22Rv1 (cell line): Measurements from ENCODE around the gene ADAMTSL2.

Experiments used
- CTCF ChIP-seq: fragments of 450-650 bp; IDR thresholded peaks from 2 replicates; pipeline ENCODE4 v1.5.1; 2017; ENCODE audit warnings: mild to moderate bottlenecking
- ZFX ChIP-seq: fragments of 450-650 bp; IDR thresholded peaks from 2 replicates; pipeline ENCODE4 v1.6.1; 2017; ENCODE audit warnings: antibody characterized with exemption, borderline replicate concordance

DNA sequence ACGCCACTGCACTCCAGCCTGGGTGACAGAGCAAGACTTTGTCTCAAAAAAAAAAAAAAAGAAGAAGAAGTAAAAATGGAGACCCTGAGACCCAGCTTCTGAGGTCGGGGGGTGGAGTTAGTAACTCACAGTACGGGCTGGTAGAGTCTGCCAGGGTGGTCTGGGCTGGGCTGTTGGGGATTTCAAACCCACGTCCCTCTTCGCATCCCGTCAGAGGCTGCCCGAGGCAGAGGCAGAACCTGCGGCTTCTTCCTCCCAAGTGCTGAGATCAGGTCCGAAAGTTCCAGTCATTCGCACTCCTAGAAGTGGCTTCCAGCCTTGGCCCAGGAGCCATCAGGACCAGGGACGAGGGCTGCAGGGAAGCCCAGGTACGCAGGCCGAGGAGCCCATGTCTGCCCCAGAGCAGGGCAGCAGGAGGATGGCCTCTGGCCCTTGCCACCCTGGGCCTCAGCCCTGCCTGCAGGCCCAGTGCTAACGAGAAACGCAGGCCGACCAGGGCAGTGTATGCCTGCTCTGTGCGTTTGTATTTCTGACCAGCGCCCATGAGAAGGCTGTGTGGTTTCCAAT, 45.7 kb upstream of the ADAMTSL2 start:
- TF ChIP-seq CTCF (no peak), ZFX (no peak)
